ENCODE data around the gene ENG. TPM values are rescaled to one million over a fixed set of nuclear protein-coding genes. Genes with fewer than 3 reads are reported as not detected.
A peak's percentile ranks its signal among the peaks of the same experiment; 100 is the strongest.
"Not testable (repeated sequence)": the region's sequence is repeated elsewhere in the genome, so short reads cannot be mapped to it uniquely, and the experiment has no call there.

The ENG gene
- total RNA-seq, 1 donor from 2014 or later = not detected

DNA sequence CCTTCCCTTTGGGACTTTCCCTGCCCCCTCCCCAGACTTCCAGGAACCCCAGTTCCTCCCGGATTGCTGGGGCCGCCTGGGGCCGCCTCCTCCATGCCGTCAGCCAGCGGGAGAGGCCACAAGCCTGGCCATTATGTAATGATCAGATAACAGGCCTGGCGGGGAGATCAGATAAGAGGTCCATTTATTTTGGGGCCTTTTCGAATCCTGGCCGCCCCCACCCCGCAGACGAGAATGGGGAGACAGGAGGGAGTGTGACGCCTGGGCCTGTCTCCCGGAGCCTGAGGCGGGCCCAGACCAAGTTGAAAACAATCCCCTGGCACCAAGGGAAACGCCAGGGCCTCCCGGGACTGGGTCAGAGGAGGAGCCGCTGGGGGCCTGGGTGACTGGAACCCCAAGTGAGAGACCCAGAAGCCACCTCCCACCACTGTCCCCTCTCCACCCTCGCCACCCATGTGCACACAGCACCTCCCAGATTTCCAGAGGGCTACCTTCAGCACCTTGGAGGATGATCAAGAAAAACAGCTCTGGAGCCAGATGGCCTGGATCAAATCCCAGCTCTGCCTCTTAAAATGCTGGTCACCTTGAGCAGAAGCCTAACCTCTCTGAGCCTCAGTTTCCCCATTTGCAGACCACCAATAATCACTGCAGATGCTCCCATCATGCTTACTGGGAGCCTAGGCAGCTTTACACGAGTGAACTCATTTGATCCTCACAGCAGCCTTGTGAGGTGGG, 7.8 kb downstream of the ENG start:
- Histone ChIP-seq H3K27ac (no peak overlapping the region), H3K4me3 (no peak overlapping the region), H3F3A (ENCODE audit: low read depth) (no peaks in the 10 kb centered on the region), H3K9ac (no peak overlapping the region), H3K79me2 (ENCODE audit: low read depth) (no peaks in the 10 kb centered on the region), H3K4me2 (no peak overlapping the region), H3K9me3 (ENCODE audit: low read depth) (no peaks in the 10 kb centered on the region), H3K4me1 (no peaks in the 10 kb centered on the region), H2AFZ (replicated peaks) (no peak overlapping the region), H3K27me3 (no peaks in the 10 kb centered on the region), H3K36me3 (no peaks in the 10 kb centered on the region), H4K20me1 (ENCODE audit: low read depth) (no peaks in the 10 kb centered on the region)
- DNase-seq (ENCODE audit: low spot score) = no peak
- Mint-ChIP-seq H3K9me3 (peaks cover 10% of the 10 kb centered on the region), H3K27ac (no peak overlapping the region), H3K4me3 (no peak overlapping the region), H3K36me3 (no peaks in the 10 kb centered on the region), H3K4me1 (peaks cover 7% of the 10 kb centered on the region), H3K27me3 (ENCODE audit: insufficient read depth, low read depth) (peaks cover 3% of the 10 kb centered on the region)
- no peak for TF ChIP-seq EZH2phosphoT487 (IDR thresholded peaks at IDR 0.05)
- no peak for TF ChIP-seq EZH2 (IDR thresholded peaks at IDR 0.05)
- TF ChIP-seq, protein P1, sequence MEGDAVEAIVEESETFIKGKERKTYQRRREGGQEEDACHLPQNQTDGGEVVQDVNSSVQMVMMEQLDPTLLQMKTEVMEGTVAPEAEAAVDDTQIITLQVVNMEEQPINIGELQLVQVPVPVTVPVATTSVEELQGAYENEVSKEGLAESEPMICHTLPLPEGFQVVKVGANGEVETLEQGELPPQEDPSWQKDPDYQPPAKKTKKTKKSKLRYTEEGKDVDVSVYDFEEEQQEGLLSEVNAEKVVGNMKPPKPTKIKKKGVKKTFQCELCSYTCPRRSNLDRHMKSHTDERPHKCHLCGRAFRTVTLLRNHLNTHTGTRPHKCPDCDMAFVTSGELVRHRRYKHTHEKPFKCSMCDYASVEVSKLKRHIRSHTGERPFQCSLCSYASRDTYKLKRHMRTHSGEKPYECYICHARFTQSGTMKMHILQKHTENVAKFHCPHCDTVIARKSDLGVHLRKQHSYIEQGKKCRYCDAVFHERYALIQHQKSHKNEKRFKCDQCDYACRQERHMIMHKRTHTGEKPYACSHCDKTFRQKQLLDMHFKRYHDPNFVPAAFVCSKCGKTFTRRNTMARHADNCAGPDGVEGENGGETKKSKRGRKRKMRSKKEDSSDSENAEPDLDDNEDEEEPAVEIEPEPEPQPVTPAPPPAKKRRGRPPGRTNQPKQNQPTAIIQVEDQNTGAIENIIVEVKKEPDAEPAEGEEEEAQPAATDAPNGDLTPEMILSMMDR (IDR thresholded peaks at IDR 0.05) = no peak

DNA sequence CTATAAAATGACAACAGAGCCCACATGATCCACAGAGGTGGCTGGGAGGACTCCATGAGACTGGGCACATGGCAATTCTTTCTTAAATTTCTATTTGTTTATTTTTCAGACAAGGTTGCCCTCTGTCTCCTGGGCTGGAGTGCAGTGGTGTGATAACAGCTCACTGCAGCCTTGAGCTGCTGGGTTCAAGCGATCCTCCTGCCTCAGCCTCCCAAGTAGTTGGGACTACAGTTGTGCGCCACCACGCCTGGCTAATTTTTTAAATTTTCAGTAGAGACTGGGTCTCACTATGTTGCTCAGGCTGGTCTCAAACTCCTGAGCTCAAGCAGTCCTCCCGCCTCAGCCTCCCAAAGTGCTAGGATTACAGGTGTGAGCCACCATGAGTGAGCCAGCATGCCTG, 8.8 kb downstream of the ENG start:
- H2AFZ ChIP-seq (replicated peaks); H3K9me3 ChIP-seq (ENCODE audit: low read depth); H3K27ac ChIP-seq; H3K36me3 Mint-ChIP-seq; H3K27me3 Mint-ChIP-seq (ENCODE audit: insufficient read depth, low read depth); H3K4me2 ChIP-seq; H3K9me3 Mint-ChIP-seq; H3K9ac ChIP-seq; H3K27ac Mint-ChIP-seq; DNase-seq (ENCODE audit: low spot score); H3K4me1 ChIP-seq; H3K4me3 Mint-ChIP-seq; H3K4me3 ChIP-seq; H3K36me3 ChIP-seq; H3F3A ChIP-seq (ENCODE audit: low read depth); H4K20me1 ChIP-seq (ENCODE audit: low read depth); H3K27me3 ChIP-seq; H3K79me2 ChIP-seq (ENCODE audit: low read depth): not testable (repeated sequence)
- H3K4me1 Mint-ChIP-seq = peaks cover 11% of the 10 kb centered on the region

DNA sequence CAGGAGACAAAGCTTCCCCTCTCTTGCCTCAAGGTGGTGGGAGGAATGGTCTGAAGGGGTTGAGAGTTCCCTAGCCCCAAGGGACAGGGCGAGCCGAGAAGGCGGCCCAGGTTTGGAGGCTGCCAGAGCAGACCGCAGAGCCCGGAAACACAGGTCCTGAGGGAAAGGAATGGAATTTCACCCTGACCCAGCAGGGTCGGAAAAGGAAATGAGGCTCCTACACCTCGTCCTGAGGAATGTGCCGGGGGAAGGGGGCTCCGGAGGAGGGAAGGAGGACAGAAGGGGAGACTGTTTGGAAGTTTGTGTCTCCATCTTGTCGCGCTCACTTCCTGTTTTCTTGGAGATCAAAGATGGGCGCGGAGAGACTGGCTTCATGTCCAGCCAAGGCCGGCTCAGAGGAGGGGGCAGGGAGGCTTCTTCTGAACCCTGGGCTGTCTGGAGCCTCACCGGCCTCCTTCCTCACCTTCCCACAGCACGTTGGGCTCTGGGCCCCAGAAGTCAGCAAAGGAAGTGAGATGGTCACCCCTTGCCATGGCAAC, 9.6 kb downstream of the ENG start:
- H3K79me2 ChIP-seq (ENCODE audit: low read depth) = no peaks in the 10 kb centered on the region

More for the DNA sequence above, 9.6 kb downstream of the ENG start:
- H2AFZ ChIP-seq (replicated peaks) = peak overlapping the region; percentile 68
- H3K27me3 ChIP-seq = no peaks in the 10 kb centered on the region
- H3K27ac ChIP-seq = no peak overlapping the region
- no peaks in the 10 kb centered on the region for H3K4me1 ChIP-seq
- no peak overlapping the region for H3K4me2 ChIP-seq
- no peaks in the 10 kb centered on the region for H3K9me3 ChIP-seq (ENCODE audit: low read depth)
- DNase-seq (ENCODE audit: low spot score) = no peak
- no peak overlapping the region for H3K27ac Mint-ChIP-seq
- H3K36me3 Mint-ChIP-seq = no peaks in the 10 kb centered on the region
- H4K20me1 ChIP-seq (ENCODE audit: low read depth) = no peaks in the 10 kb centered on the region
- TF ChIP-seq EZH2phosphoT487 (IDR thresholded peaks at IDR 0.05) (no peak), EZH2 (IDR thresholded peaks at IDR 0.05) (no peak)
- TF ChIP-seq, protein P1 (IDR thresholded peaks at IDR 0.05) = no peak
- no peaks in the 10 kb centered on the region for H3K36me3 ChIP-seq
- H3K9ac ChIP-seq = no peak overlapping the region
- peaks cover 7% of the 10 kb centered on the region for H3K9me3 Mint-ChIP-seq
- H3F3A ChIP-seq (ENCODE audit: low read depth) = no peaks in the 10 kb centered on the region
- no peak overlapping the region for H3K4me3 ChIP-seq
- peaks cover 12% of the 10 kb centered on the region for H3K4me1 Mint-ChIP-seq
- no peak overlapping the region for H3K4me3 Mint-ChIP-seq
- H3K27me3 Mint-ChIP-seq (ENCODE audit: insufficient read depth, low read depth) = no peaks in the 10 kb centered on the region

Measured in neural progenitor cell (in vitro differentiated cells).